PFSK-1 (cell line): ENCODE data around the gene IL10.

ENCODE experiments used
- FOXP2 ChIP-seq: optimal IDR thresholded peaks from 2 replicates; pipeline ENCODE3; 2011; ENCODE audit warnings: borderline replicate concordance, control low read depth, inconsistent platforms; ENCODE audit not compliant: insufficient read depth; ENCODE audit errors: extremely low read length, extremely low read depth
- POLR2AphosphoS5 ChIP-seq: IDR thresholded peaks from 2 replicates; pipeline ENCODE4 v1.6.1; 2012; ENCODE audit warnings: low read depth, mild to moderate bottlenecking, control low read depth, low read length, moderate library complexity
- REST ChIP-seq, 2 experiments: IDR thresholded peaks; 2 replicates each; pipeline versions ENCODE4 v1.6.1 to v1.8.0; 2011 to 2012; ENCODE audit warnings: low read depth in 2 of 2, low read length in 2 of 2, control low read depth in 1 of 2, inconsistent platforms in 1 of 2, mild to moderate bottlenecking in 1 of 2, moderate library complexity in 1 of 2; ENCODE audit not compliant: insufficient read depth in 1 of 2
- SIN3A ChIP-seq: IDR thresholded peaks from 2 replicates; pipeline ENCODE4 v1.6.1; 2012; ENCODE audit warnings: mild to moderate bottlenecking, low read length, moderate library complexity, borderline replicate concordance; ENCODE audit not compliant: insufficient read depth
- TAF1 ChIP-seq: IDR thresholded peaks from 2 replicates; pipeline ENCODE4 v1.6.1; 2012; ENCODE audit warnings: low read length, control low read depth, borderline replicate concordance; ENCODE audit not compliant: insufficient read depth

- no peak for TF ChIP-seq REST (IDR thresholded peaks at IDR 0.05; ENCODE audit: insufficient read depth in 1 of 2, low read depth in 2 of 2, low read length in 2 of 2)
- TF ChIP-seq SIN3A = no peak
- no peak for TF ChIP-seq TAF1
- TF ChIP-seq POLR2AphosphoS5 = no peak
- TF ChIP-seq FOXP2 = no peak
These were observed 20.4 kb downstream of the IL10 start for GRCh38 chr1:206751891-206752290.
